ENCODE data around the gene TMEM131L.

TMEM131L gene

DNA sequence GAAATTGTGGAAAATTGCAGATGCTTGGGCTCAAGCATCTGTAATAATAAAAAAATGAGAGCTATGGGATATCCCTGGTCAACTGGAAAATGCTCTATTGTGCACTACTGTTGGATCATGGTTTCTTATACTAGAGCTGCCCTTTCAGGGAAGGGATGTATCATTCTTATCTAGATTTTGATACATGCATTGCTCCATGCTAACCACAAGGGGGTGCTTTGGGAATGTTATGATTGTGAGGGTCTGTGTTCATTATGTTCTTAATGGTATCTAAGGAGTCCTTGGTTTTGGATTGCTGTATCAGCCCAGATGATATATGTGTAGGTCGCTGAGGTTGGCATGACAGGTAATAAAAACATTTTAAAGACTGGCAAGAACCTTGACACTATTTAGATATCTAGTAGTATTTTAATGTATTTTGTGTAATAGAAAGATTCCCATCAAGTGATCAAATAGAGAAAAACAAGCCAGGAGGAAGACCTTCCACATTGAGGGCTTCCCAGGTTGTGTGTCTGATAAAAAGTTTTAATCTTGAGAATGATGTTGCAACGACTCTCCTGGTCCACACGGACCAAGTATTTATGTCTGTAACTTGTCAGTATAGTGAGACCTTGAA, 168.7 kb downstream of the TMEM131L start:
- DNase-seq = peak; percentile 46 to 75 (median 59)

- no peak for DNase-seq
Observed at GRCh38 chr4:153635846-153636245, 169.7 kb downstream of the TMEM131L start.

DNA sequence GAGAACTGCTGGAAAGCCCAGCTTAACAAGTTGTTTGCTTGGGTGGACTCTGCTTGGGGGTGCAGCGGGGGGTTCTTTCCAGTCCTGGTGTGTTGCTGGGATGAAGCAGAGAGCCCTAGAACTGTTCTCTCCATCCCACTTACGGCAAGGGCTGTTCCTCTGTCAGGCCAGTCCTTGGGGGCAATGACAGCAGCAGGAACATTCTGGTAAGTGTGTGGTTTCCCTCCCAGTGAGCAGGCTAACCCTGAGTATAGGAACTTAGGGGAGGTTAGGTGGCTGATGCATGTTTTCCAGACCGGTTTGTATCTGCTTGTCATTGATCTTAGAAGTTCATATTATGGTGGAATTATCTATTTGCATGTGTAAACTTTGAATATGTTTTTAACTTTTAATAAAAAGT, 171.0 kb downstream of the TMEM131L start:
- no peak for DNase-seq

DNA sequence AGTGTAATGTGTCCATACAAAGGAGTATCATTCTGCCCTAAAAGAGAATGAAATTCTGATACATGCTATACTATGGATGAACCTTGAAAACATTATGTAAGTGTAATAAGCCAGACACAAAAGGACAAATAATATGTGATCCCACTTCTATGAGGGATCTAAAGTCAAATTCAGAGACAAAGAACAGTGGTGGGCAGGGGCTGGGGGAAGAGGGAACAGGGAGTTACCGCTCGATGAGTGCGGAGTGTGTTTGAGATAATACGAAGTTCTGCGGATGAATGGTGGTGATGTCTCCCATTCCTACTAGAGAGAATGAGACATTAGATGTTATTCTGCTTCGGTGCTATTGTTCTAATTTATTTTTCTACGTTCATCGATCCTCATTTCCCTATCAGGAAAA, 171.9 kb downstream of the TMEM131L start:
- no peak for DNase-seq

DNA sequence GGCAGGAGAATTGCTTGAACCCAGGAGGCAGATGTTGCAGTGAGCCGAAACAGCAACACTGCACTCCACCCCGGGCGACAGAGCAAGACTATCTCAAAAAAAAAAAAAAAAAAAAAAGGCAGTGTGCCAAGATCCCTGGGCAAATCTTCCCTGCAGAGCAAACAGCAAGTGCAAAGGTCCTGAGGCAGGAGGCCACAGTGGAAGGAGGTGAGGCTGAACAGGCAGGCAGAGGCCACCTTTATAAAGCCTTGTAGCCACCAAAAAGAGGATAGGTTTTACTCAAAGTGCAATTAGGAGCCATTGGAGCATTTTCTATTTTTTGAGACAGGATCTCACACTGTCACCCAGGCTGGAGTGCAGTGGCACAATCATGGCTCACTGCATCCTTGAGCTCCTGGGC, 172.8 kb downstream of the TMEM131L start:
- no peak for DNase-seq

DNA sequence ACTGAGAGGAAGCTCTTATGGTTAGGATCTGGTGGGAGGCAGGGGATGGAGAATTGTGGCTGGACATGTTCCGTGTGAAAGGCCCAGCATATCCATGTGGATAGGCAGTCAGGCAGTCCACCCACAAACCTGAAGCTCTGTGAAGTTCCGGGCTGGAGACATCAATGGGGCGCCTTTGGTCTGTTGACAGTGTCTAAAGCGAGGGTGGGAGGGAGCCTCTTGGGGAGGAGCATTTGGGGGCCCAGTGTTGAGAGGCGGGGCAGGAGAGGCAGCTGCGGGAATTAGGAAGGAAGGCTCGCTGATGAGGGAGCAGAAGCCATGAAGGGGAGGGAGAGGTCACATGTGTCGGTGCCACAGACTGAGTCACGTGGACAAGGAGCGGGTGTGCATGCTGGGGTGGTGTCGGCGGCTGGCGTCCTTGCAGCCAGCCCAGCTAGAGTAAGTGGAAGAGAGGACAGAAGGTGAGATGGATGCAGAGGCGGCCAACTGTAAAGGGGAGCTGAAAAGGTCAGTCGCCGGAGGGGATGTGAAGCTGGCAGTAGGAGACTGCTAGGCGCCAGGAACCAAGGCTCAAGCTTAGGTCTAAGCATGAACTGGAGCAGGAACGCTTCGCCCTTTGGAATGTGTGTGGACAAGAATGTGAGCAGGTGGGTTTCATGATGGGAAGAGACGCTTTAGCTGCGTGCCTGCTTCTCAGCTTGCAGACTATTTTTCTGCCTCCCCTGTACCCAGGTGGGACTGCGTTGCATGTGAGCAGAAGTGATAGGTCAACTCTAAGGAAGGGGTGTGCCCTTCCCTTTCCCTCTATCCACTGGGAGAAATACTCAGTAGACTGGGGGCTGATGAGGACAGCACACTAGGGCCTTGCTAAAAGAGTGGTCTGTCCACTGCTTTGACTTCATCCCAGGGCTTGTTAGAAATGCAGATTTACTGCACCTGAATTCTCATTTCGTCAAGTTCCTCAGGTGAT, 174.0 kb downstream of the TMEM131L start:
- peak in 1 of 3 donors; percentile 1 for DNase-seq

DNA sequence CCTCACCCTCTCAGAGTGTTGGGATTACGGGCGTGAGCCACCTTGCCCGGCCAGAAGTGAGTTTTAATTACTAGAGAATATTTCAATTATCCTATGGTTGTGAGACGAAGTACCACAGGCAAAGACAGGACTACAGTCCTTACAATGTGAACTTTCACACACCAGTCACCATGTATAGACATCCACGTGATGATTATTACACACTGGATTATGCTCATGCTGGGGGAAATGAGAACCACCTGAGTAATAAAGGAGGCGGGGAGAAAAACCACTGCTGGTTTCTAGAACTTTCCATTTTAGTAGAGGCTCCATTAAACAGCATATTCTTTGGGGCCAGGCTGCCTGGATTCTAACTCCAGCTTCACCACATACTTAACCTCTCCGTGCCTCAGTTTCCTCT, 175.4 kb downstream of the TMEM131L start:
- no peak for DNase-seq

DNA sequence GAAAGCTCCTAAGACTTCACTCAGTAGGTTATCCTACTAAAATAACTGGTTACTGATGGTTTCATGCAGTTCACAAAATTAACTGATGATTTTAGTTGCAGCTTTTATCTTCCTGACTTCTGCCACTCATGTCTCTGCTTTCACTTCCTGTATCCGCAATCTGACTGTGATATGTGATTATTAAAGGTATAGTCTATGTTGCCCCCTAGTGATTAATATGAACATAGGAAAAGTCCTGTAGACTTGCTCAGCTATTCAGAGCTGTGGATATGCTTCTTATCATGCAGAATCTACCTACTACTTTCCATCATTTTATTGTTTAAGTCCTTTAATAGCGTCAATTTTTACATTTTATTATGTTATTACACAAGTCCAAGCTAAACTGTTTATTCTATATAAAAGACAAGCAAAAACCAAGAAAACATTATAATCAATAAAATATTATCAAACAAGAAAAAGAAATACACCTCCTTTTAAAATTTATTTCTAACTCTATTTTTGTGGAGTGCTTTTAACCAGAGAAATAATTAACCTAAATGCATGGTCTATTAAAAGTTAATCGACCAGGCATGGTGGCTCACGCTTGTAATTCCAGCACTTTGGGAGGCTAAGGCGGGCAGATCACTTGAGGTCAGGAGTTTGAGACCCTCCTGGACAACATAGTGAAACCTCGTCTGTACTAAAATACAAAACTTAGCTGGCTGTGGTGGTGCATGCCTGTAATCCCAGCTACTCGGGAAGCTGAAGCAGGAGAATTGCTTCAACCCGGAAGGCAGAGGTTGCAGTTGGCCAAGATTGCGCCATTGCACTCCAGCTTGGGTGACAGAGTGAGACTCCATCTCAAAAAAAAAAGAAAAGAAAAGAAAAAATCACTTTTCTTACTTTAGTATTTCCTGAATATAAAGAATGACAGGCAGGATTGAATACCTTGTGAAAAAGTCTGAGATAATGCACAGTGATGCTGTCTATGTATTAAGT, 177.5 kb downstream of the TMEM131L start:
- peak in 2 of 3 donors; percentile 63 to 69 for DNase-seq

GRCh38 chr4:153645183-153645582, 179.0 kb downstream of the TMEM131L start:
- DNase-seq = no peak

DNA sequence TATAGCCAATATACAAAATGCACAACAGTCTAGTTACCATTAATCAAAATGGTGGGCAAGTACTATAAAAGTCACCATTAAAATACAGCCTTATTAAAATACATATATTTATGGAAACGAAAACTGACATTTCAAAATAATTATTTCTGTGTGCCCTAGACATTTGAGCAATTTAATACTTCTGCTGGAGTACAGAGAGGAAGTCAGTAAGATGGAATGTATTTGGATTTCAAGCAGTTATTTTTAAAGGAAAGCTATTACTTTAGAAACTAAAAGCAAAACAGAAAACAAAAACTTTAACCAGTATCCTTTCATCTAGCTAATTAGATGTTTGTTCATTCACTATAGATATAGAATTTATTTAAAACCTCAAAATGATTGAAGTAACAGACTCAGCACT, 180.1 kb downstream of the TMEM131L start:
- peak in 1 of 3 donors; percentile 49 for DNase-seq

- no peak for DNase-seq
Observed at GRCh38 chr4:153646978-153647377, 180.8 kb downstream of the TMEM131L start.

DNA sequence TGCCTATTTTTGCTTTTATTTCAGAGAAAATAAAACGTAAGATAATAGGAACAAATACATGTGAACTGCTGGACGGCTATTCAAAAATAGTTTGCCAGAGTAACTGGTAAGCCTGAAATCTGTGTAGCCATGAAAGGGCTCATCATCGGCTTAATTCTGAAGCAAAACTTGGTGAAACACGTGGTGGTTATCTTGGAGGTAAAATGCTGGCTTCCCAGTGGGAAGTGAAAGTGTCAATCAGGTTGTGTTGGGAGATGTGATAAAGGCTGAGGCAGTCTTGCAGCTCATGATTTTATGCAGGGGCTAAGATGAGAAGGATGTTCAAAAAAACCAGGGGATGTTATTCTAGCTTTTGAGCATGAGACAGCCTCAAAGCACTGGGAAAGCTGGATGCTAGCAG, 181.8 kb downstream of the TMEM131L start:
- DNase-seq = no peak

DNA sequence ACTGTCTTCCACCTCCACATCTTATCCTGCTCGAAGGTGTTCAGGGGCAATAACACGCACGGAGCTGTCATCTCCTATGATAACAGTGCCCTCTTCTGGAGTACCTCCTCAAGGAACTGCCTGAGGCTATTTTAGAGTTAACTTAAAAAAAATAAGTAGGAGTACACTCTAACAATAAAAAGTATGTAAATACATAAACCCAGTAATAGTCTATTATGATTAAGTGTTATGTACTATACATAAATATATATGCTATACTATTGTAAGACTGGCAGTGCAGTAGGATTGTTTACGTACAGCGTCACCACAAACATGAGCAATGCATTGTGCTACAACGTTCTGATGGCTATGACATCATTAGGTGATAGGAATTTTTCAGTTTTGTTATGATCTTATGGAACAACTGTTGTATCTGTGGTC, 183.4 kb downstream of the TMEM131L start:
- peak; percentile 43 to 75 (median 71) for DNase-seq

GRCh38 chr4:153651116-153651515, 185.0 kb downstream of the TMEM131L start:
- DNase-seq = peak; percentile 49 to 67 (median 55)

- DNase-seq = peak; percentile 93 to 97 (median 96)
Observed at GRCh38 chr4:153651587-153651986, 185.4 kb downstream of the TMEM131L start.

DNA sequence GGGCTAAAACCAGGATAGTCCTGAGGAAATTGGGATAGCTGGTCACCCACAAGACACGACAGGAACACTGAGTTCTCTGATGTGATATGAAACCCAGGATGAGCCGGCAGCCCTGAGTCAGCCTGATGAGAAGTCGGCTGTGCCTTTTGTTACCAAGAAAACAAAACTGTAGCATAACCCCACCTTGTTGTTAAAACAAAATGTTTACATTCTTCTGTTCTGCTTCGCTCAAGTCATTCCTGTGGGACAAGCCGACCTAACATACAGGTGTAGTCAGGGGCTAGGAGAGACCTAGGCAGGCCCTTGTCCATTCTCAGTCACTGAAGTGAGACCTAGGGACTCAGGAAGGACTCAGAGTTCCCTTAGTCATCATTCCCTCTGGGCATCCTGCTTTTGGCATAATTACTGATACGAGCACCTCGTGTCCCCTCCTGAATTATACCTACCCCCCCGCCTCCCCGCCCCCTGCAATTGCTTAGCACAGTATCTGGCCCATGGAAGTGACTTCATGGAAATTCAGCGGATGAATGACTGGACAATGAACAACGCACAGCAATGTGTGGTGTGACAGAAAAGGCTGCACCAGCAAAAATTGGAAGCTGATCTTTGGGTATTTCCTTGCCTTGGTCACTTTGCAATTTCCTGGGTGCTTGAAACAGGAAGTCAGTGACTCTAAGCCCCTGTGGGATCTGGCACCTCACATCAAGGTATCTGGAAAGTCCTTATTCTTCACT, 186.1 kb downstream of the TMEM131L start:
- DNase-seq = peak; percentile 90 to 99 (median 96)

DNA sequence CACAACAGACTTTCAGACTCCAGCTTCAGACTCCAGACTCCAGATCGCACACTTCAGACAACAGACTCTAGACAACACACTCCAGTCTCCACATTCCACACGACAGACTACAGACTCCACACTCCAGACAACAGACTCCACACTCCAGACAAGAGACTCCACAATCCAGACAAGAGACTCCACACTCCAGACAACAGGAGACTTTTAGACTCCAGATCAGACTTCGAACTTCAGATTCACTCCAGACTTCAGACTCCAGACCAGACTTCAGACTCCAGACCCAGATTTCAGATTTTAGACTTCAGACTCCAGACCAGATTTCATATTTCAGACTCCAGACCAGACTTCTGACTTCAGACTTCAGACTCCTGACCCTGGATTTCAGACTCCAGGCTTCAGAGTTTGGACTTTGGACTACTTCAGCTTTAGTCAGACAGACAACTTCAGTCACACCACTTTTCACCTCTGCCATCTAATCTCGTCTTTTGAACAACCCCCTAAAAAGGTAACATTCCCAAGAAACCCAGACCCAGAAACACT, 188.9 kb downstream of the TMEM131L start:
- DNase-seq = peak in 2 of 3 donors; percentile 42 to 53

DNA sequence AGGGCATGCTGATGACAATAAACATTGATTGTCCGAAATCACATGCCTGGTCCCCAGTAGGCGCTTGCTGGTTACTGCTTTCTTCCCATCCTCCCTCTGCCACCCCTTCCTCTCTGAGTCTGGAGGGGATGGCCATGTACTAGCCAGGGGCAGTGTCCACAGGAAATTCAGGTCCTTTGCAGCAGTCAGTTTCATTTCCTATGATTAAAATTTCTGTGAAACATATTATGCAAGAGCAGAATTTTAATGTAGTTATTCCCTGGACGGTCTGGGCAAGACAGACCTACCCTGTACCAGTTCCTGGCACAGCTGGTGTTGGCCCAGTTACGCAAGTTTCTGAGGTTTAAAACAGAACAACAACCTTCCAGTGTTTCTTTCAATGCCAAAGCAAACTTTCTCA, 189.8 kb downstream of the TMEM131L start:
- DNase-seq = peak; percentile 77 to 96 (median 92)

DNA sequence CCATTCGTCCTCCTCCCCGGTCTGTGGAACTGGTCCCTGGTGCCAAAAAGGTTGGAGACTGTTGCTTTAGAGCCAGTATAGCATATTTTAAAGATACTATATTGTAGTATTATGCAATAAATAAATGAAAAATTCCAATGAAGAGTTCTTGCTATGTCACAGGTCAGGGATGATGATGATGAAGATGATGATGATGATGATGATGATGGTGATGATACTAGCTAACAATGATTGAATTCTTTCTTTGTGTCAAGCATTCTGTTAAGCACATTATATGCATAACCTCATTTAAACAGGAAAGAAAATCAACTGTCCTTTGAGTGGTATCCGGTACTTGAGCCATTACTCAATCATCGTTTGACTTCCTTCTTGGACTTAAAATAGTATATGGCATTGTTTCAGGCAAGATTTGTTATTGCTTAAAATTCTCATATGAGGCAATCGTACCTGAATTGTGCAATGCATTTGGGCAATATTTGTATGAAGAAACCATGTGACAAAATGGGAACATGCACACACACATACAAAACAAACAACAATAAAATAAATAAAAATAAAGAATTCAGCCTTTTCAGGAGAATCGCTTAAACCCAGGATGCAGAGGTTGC, 195.2 kb downstream of the TMEM131L start:
- peak; percentile 71 to 94 (median 93) for DNase-seq

GRCh38 chr4:153661908-153662307, 195.7 kb downstream of the TMEM131L start:
- DNase-seq = no peak

- no peak for DNase-seq
Observed at GRCh38 chr4:153663667-153664066, 197.5 kb downstream of the TMEM131L start.

Measured in suppressor macrophage treated with lipopolysaccharide for 1 hour (primary cell).